Fibroblast of lung (primary cell): ENCODE results near the gene HPDL.

ENCODE experiments used
- EZH2 ChIP-seq: IDR thresholded peaks from 2 replicates; pipeline ENCODE4 v1.5.1; 2012; ENCODE audit warnings: low read length, control low read depth, mild to moderate bottlenecking; ENCODE audit errors: missing control alignments
- TF ChIP-seq, protein P1 (sequence below), 2 donors: IDR thresholded peaks in 1 of 2; conservative IDR thresholded peaks in 1 of 2; 1 replicate in 1 of 2; 2 replicates in 1 of 2; pipeline ENCODE4 v1.5.1; 2011 to 2012; ENCODE audit warnings: low read length in 2 of 2, control low read depth in 1 of 2, inconsistent platforms in 1 of 2, low read depth in 1 of 2, mild to moderate bottlenecking in 1 of 2

DNA sequence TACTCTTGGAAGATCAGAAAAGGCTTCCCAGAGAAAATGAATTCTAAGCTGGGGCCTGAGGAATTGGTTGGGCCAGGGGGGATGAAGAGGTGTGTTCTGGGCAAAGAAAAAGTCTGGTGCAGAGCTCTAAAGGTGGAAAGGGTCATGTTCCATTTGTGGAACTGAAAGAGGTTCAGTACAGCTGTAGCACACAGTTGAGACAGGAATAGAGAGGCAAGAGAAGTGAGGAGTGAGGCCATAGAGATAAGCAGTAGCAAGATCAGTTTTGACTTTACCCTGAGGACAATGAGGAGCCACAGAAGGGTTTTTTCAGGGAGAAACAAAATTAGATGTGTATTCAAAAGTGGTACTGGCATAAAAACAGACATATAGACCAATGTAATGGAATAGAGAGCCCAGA lies 43.9 kb downstream of the HPDL start:
- TF ChIP-seq, protein P1, sequence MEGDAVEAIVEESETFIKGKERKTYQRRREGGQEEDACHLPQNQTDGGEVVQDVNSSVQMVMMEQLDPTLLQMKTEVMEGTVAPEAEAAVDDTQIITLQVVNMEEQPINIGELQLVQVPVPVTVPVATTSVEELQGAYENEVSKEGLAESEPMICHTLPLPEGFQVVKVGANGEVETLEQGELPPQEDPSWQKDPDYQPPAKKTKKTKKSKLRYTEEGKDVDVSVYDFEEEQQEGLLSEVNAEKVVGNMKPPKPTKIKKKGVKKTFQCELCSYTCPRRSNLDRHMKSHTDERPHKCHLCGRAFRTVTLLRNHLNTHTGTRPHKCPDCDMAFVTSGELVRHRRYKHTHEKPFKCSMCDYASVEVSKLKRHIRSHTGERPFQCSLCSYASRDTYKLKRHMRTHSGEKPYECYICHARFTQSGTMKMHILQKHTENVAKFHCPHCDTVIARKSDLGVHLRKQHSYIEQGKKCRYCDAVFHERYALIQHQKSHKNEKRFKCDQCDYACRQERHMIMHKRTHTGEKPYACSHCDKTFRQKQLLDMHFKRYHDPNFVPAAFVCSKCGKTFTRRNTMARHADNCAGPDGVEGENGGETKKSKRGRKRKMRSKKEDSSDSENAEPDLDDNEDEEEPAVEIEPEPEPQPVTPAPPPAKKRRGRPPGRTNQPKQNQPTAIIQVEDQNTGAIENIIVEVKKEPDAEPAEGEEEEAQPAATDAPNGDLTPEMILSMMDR (conservative IDR thresholded peaks at IDR 0.05 in 1 of 2, IDR thresholded peaks at IDR 0.05 in 1 of 2; ENCODE audit: low read depth in 1 of 2, low read length in 2 of 2): no peak
- no peak for TF ChIP-seq EZH2
